Uterus (tissue), 2 donors: ENCODE data around the gene ATP8A2.

Experiments
- CTCF ChIP-seq, 4 experiments: fragments of 200-600 bp in 2 of 4; fragments of 450-650 bp in 2 of 4; sonication (generic) in 2 of 4; IDR thresholded peaks; one replicate each; pipeline ENCODE4 v1.5.1; 2016 to 2019; ENCODE audit warnings: antibody characterized with exemption in 4 of 4, mild to moderate bottlenecking in 2 of 4, moderate library complexity in 1 of 4
- POLR2A ChIP-seq, 2 donors: fragments of 450-650 bp; IDR thresholded peaks; one replicate each; pipeline ENCODE4 v1.6.1; 2016; ENCODE audit warnings: antibody characterized with exemption in 2 of 2, mild to moderate bottlenecking in 1 of 2, moderate library complexity in 1 of 2

GRCh38 chr13:26052337-26052736 is 680.6 kb downstream of the ATP8A2 start:
- TF ChIP-seq CTCF (IDR thresholded peaks at IDR 0.05): no peak
- no peak for TF ChIP-seq POLR2A (IDR thresholded peaks at IDR 0.05)
